Epidermal melanocyte (primary cell): Measurements from ENCODE around the gene IDH3A.

Source experiments
- DNase-seq: peaks from one replicate; pipeline ENCODE4 v3.0.0; 2011; ENCODE audit warnings: low spot score; ENCODE audit not compliant: insufficient read length

The IDH3A gene

GRCh38 chr15:78216276-78217104 is 67.3 kb downstream of the IDH3A start:
- DNase-seq = no peak

GRCh38 chr15:78220713-78221112 is 71.6 kb downstream of the IDH3A start:
- DNase-seq = no peak
